ENCODE measurements around the gene RAP1GAP. TPM values are rescaled to one million over a fixed set of nuclear protein-coding genes. Genes with fewer than 3 reads are reported as not detected.

The RAP1GAP gene
- total RNA-seq, 2 donors from 2014 or later, result 8.0 to 8.2 TPM

DNA sequence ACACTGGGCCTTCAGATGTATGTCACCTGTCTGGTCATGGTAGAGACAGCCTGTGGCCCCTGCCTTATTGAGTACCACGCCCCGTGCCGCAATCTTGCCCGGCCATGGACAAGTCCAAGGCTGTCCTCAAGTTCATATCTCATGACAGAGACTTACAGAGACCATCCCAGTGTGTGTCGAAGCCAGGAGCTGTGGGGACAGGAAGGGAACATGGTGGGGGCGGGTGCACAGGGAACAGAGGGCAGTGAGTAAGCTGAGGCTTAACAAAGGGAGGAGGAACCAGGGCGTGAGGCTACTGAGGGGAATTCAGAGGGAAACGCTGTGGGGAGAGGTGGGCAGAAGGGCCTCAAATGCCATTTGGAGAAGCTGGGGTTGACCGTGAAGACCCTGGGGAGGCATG lies 84.1 kb downstream of the RAP1GAP start:
- TF ChIP-seq, protein P1, sequence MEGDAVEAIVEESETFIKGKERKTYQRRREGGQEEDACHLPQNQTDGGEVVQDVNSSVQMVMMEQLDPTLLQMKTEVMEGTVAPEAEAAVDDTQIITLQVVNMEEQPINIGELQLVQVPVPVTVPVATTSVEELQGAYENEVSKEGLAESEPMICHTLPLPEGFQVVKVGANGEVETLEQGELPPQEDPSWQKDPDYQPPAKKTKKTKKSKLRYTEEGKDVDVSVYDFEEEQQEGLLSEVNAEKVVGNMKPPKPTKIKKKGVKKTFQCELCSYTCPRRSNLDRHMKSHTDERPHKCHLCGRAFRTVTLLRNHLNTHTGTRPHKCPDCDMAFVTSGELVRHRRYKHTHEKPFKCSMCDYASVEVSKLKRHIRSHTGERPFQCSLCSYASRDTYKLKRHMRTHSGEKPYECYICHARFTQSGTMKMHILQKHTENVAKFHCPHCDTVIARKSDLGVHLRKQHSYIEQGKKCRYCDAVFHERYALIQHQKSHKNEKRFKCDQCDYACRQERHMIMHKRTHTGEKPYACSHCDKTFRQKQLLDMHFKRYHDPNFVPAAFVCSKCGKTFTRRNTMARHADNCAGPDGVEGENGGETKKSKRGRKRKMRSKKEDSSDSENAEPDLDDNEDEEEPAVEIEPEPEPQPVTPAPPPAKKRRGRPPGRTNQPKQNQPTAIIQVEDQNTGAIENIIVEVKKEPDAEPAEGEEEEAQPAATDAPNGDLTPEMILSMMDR (conservative IDR thresholded peaks at IDR 0.05), result no peak
- Histone ChIP-seq H3K27me3 (ENCODE audit: control insufficient read depth, insufficient read depth, low read length, poor library complexity, severe bottlenecking) (no peaks in the 10 kb centered on the region), H3K9ac (ENCODE audit: extremely low read depth, low read length, poor library complexity, severe bottlenecking) (no peak overlapping the region), H3K27ac (ENCODE audit: low read depth, low read length) (no peak overlapping the region), H3K9me3 (ENCODE audit: control insufficient read depth, low read length) (no peaks in the 10 kb centered on the region), H3K4me3 (ENCODE audit: low read length) (no peak overlapping the region), H3K36me3 (ENCODE audit: control insufficient read depth, insufficient read depth, low read length) (no peaks in the 10 kb centered on the region), H3K4me1 (ENCODE audit: control insufficient read depth, insufficient read depth, low read length) (peaks cover 5% of the 10 kb centered on the region)
- Mint-ChIP-seq H3K27me3 (ENCODE audit: insufficient read depth) (peaks cover 6% of the 10 kb centered on the region), H3K27ac (no peak overlapping the region), H3K4me1 (peaks cover 22% of the 10 kb centered on the region), H3K9me3 (peaks cover 2% of the 10 kb centered on the region), H3K36me3 (ENCODE audit: low read depth) (no peaks in the 10 kb centered on the region), H3K4me3 (no peak overlapping the region)
- WGBS, 2 experiments (ENCODE audit: insufficient coverage in 1 of 2, insufficient read length in 1 of 2), result 80 to 88% methylated on average over 7 to 9 of the region's 9 CpGs
- DNase-seq, result no peak

DNA sequence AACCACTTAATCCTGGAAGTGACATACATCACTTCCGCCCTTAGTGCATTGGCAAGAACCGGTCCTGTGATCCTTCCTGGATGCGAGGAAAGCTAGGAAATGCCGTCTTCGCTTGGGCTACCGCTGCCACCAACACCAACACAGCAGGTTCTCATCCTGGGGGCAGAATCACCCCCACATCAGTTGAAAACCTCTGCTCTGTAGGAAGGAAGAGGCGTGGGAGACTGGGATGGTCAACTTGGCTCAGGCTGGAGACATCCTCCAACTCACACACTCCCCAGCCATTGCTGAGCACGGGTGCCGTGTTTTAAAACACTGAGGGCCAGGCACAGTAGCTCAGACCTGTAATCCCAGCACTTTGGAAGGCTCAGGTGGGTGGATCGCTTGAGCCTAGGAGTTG lies 85.1 kb downstream of the RAP1GAP start:
- TF ChIP-seq, protein P1 (conservative IDR thresholded peaks at IDR 0.05), result no peak
- H3K36me3 Mint-ChIP-seq (ENCODE audit: low read depth), result no peaks in the 10 kb centered on the region
- Histone ChIP-seq H3K4me3 (ENCODE audit: low read length) (no peak overlapping the region), H3K9me3 (ENCODE audit: control insufficient read depth, low read length) (no peaks in the 10 kb centered on the region), H3K27me3 (ENCODE audit: control insufficient read depth, insufficient read depth, low read length, poor library complexity, severe bottlenecking) (no peaks in the 10 kb centered on the region), H3K4me1 (ENCODE audit: control insufficient read depth, insufficient read depth, low read length) (peaks cover 5% of the 10 kb centered on the region), H3K36me3 (ENCODE audit: control insufficient read depth, insufficient read depth, low read length) (no peaks in the 10 kb centered on the region), H3K9ac (ENCODE audit: extremely low read depth, low read length, poor library complexity, severe bottlenecking) (no peak overlapping the region), H3K27ac (ENCODE audit: low read depth, low read length) (no peak overlapping the region)
- H3K27ac Mint-ChIP-seq, result no peak overlapping the region
- no peak overlapping the region for H3K4me3 Mint-ChIP-seq
- peaks cover 22% of the 10 kb centered on the region for H3K4me1 Mint-ChIP-seq
- H3K9me3 Mint-ChIP-seq, result peaks cover 2% of the 10 kb centered on the region
- WGBS, 2 experiments (ENCODE audit: insufficient coverage in 1 of 2, insufficient read length in 1 of 2), result 71 to 76% methylated on average over 6 to 10 of the region's 10 CpGs
- peaks cover 6% of the 10 kb centered on the region for H3K27me3 Mint-ChIP-seq (ENCODE audit: insufficient read depth)
- no peak for DNase-seq

DNA sequence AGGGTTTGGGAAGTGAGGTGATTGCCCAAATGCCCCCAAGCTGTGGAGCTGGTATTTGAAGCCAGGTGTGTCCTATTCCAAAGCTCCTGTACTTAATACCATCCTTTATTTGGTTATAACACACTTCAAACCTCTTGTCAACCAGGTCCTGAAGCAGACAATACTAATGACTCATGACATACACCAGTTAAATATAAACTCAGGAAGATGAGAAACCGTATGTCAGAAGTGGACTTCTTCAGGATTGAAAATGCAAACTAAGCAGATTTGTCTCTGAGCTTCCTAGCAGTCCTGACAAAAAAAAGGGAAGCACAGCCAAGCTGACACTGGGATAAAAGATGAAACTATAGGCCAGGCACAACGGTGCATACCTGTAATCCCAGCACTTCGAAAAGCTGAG lies 89.4 kb downstream of the RAP1GAP start:
- H3K36me3 Mint-ChIP-seq (ENCODE audit: low read depth), result no peaks in the 10 kb centered on the region
- WGBS, 2 experiments (ENCODE audit: insufficient coverage in 1 of 2, insufficient read length in 1 of 2), result 79 to 93% methylated on average over 3 of the region's 3 CpGs
- H3K9me3 ChIP-seq (ENCODE audit: control insufficient read depth, low read length), result no peaks in the 10 kb centered on the region
- no peak overlapping the region for H3K27ac Mint-ChIP-seq
- H3K4me3 ChIP-seq (ENCODE audit: low read length), result no peak overlapping the region
- no peaks in the 10 kb centered on the region for H3K27me3 ChIP-seq (ENCODE audit: control insufficient read depth, insufficient read depth, low read length, poor library complexity, severe bottlenecking)
- H3K4me1 Mint-ChIP-seq, result peaks cover 6% of the 10 kb centered on the region
- peaks cover 2% of the 10 kb centered on the region for H3K9me3 Mint-ChIP-seq
- no peaks in the 10 kb centered on the region for H3K36me3 ChIP-seq (ENCODE audit: control insufficient read depth, insufficient read depth, low read length)
- H3K4me3 Mint-ChIP-seq, result no peak overlapping the region
- no peak for DNase-seq
- peaks cover 2% of the 10 kb centered on the region for H3K4me1 ChIP-seq (ENCODE audit: control insufficient read depth, insufficient read depth, low read length)
- H3K27ac ChIP-seq (ENCODE audit: low read depth, low read length), result no peak overlapping the region
- TF ChIP-seq, protein P1 (conservative IDR thresholded peaks at IDR 0.05), result no peak
- no peaks in the 10 kb centered on the region for H3K27me3 Mint-ChIP-seq (ENCODE audit: insufficient read depth)
- no peak overlapping the region for H3K9ac ChIP-seq (ENCODE audit: extremely low read depth, low read length, poor library complexity, severe bottlenecking)
